HepG2 (cell line): Measurements from ENCODE around the gene KLHL28. TPM values are rescaled to one million over a fixed set of nuclear protein-coding genes. Genes with fewer than 3 reads are reported as not detected.

Experiments used
- ATAC-seq: fragments of 200-7000 bp; cut with Tn5 transposase; 3 replicates; pipeline ENCODE4 v1.9.1; 2020; ENCODE audit warnings: mild to moderate bottlenecking, moderate library complexity
- BruUV-seq: library from RNA; stranded (reverse); fragments of 400-500 nt; replicated peaks from 2 replicates; lab custom pipeline; 2021; lab: Mats Ljungman, UMichigan
- CTCF ChIA-PET: fragments of 300-600 bp; formaldehyde crosslinking; extraction: SDS; loops from one replicate; lab custom pipeline; 2021; ENCODE audit warnings: low total read pairs, inconsistent platforms, low intra/inter-chr PET ratio; lab: Yijun Ruan, JAX
- POLR2A ChIA-PET: fragments of 350-600 bp; sonication (Branson Sonifier 250); formaldehyde crosslinking; loops from one replicate; lab custom pipeline; 2020; ENCODE audit warnings: antibody characterized with exemption, inconsistent platforms; lab: Yijun Ruan, JAX
- DNase-seq: peaks from one replicate; pipeline ENCODE4 v3.0.0-alpha.2; 2015; ENCODE audit warnings: low spot score
- FAIRE-seq: peaks from 3 replicates; lab custom pipeline; 2011; peaks lifted over from hg19 to GRCh38; lab: Jason Lieb, UNC
- H2AFZ ChIP-seq: one replicate; pipeline ENCODE4 v1.6.1; 2011; ENCODE audit warnings: low read length, inconsistent platforms
- H3K27ac ChIP-seq: fragments of 300-600 bp; 3 replicates; pipeline ENCODE4 v1.8.0; 2011; ENCODE audit warnings: mixed run types, mild to moderate bottlenecking, mixed read lengths, low read length, inconsistent platforms; ENCODE audit not compliant: insufficient read depth; ENCODE audit errors: extremely low read length
- H3K27me3 ChIP-seq, 2 experiments: fragments of 200-600 bp in 1 of 2; 2 replicates in 1 of 2; 3 replicates in 1 of 2; pipeline versions ENCODE4 v1.6.0 to v1.8.0; 2011; ENCODE audit warnings: low read length in 2 of 2, mild to moderate bottlenecking in 2 of 2, moderate library complexity in 2 of 2, inconsistent platforms in 1 of 2; ENCODE audit not compliant: insufficient read depth in 2 of 2, control insufficient read depth in 1 of 2
- H3K36me3 ChIP-seq, 2 experiments: fragments of 200-600 bp in 1 of 2; replicated peaks in 1 of 2; 2 replicates in 1 of 2; 3 replicates in 1 of 2; pipeline versions ENCODE4 v1.5.1 to v1.8.0; 2011; ENCODE audit warnings: low read length in 2 of 2, inconsistent platforms in 1 of 2; ENCODE audit not compliant: insufficient read depth in 2 of 2, control insufficient read depth in 1 of 2
- H3K4me1 ChIP-seq: 2 replicates; pipeline ENCODE4 v1.5.1; 2012; ENCODE audit warnings: low read length, inconsistent platforms; ENCODE audit not compliant: insufficient read depth
- H3K4me2 ChIP-seq: 2 replicates; pipeline ENCODE4 v1.6.0; 2011; ENCODE audit warnings: low read depth, low read length, inconsistent platforms
- H3K4me3 ChIP-seq, 3 experiments: fragments of 200-600 bp in 1 of 3; sonication (generic), shearing (Covaris generic) in 1 of 3; replicated peaks in 1 of 3; 2 replicates each; pipeline ENCODE4 v1.5.1; 2011 to 2016; ENCODE audit warnings: low read length in 3 of 3, inconsistent platforms in 2 of 3, low read depth in 2 of 3, mild to moderate bottlenecking in 2 of 3, control low read depth in 1 of 3, mixed read lengths in 1 of 3; ENCODE audit not compliant: insufficient read depth in 1 of 3
- H3K79me2 ChIP-seq: one replicate; pipeline ENCODE4 v1.6.1; 2011; ENCODE audit warnings: low read length, inconsistent platforms; ENCODE audit not compliant: insufficient read depth
- H3K9ac ChIP-seq: 2 replicates; pipeline ENCODE4 v1.6.0; 2011; ENCODE audit warnings: mild to moderate bottlenecking, low read depth, low read length, inconsistent platforms; ENCODE audit not compliant: insufficient read depth
- H3K9me3 ChIP-seq: 2 replicates; pipeline ENCODE4 v1.5.1; 2012; ENCODE audit warnings: mild to moderate bottlenecking, low read length
- H4K20me1 ChIP-seq: 2 replicates; pipeline ENCODE4 v1.6.0; 2011; ENCODE audit warnings: inconsistent platforms, mild to moderate bottlenecking, low read length, moderate library complexity; ENCODE audit not compliant: insufficient read depth
- ARID2 ChIP-seq: sonication (generic); formaldehyde crosslinking; IDR thresholded peaks from 2 replicates; pipeline ENCODE4 v1.8.1; 2022; ENCODE audit warnings: mild to moderate bottlenecking, missing genetic modification reagents, borderline replicate concordance
- ARID4A ChIP-seq: sonication (generic); formaldehyde crosslinking; IDR thresholded peaks from 2 replicates; pipeline ENCODE4 v1.5.0; 2020; ENCODE audit warnings: mild to moderate bottlenecking, missing genetic modification reagents, borderline replicate concordance
- DNMT1 ChIP-seq: sonication (generic); formaldehyde crosslinking; IDR thresholded peaks from 2 replicates; pipeline ENCODE4 v1.5.1; 2020; ENCODE audit warnings: mild to moderate bottlenecking, missing genetic modification reagents
- FOXO4 ChIP-seq: sonication (generic); formaldehyde crosslinking; conservative IDR thresholded peaks from 2 replicates; pipeline ENCODE4 v1.8.1; 2023; ENCODE audit warnings: missing genetic modification reagents
- GTF2F1 ChIP-seq: fragments of 150-350 bp; IDR thresholded peaks from 2 replicates; pipeline ENCODE4 v1.6.1; 2014; ENCODE audit warnings: low read length
- KDM2A ChIP-seq: sonication (generic); formaldehyde crosslinking; IDR thresholded peaks from 2 replicates; pipeline ENCODE4 v1.4.0; 2020; ENCODE audit warnings: low read depth, missing genetic modification reagents, borderline replicate concordance
- MBD4 ChIP-seq: IDR thresholded peaks from 2 replicates; pipeline ENCODE4 v1.6.1; 2012; ENCODE audit warnings: low read length, inconsistent platforms, borderline replicate concordance
- MIER3 ChIP-seq: IDR thresholded peaks from 2 replicates; pipeline ENCODE4 v1.6.1; 2016; ENCODE audit warnings: missing compliant biosample characterization, borderline replicate concordance
- POLR2G ChIP-seq: fragments of 200-400 bp; formaldehyde crosslinking; IDR thresholded peaks from 2 replicates; pipeline ENCODE4 v1.6.1; 2018; ENCODE audit warnings: mild to moderate bottlenecking, low read depth, low read length, moderate library complexity
- ZMYM4 ChIP-seq: sonication (generic); formaldehyde crosslinking; IDR thresholded peaks from 2 replicates; pipeline ENCODE4 v1.8.1; 2023; ENCODE audit warnings: mild to moderate bottlenecking, missing genetic modification reagents
- ZNF747 ChIP-seq: sonication (generic); formaldehyde crosslinking; IDR thresholded peaks from 2 replicates; pipeline ENCODE4 v1.8.1; 2023; ENCODE audit warnings: missing genetic modification reagents, mild to moderate bottlenecking, borderline replicate concordance
- WGBS: methylation state at CpG from one replicate; pipeline ENCODE4 v1.1.6; 2017; ENCODE audit warnings: low lambda C conversion rate; 5-methylcytosine and 5-hydroxymethylcytosine counted together
- in situ Hi-C: cut with HindIII; loops from 2 replicates; pipeline ENCODE4 v1.10.0; 2017; ENCODE audit warnings: low pct_unique_long_range_greater_than_20kb; ENCODE audit not compliant: extremely low pct_ligation_motif_present
- intact Hi-C: fragments of 100-400 bp; cut with micrococcal nuclease; formaldehyde crosslinking; loops from one replicate; pipeline ENCODE4 v1.10.0; 2022; ENCODE audit not compliant: unreplicated experiment
- polyA plus RNA-seq, 8 experiments: library from polyadenylated mRNA; depleted of rRNA in 3 of 8; stranded (reverse) in 7 of 8; unstranded in 1 of 8; fragments of >200 nt; fragmentation: Illumina TruSeq in 4 of 8; extraction: Trizol in 4 of 8; gene quantifications; 2 replicates each; pipeline versions ENCODE4 v1.2.1 to v1.2.3, GENCODE V29; 2011 to 2016; ENCODE audit warnings: low read depth in 4 of 8, missing spikeins in 1 of 8, mixed read lengths in 1 of 8; ENCODE audit not compliant: insufficient read depth in 1 of 8
- total RNA-seq, 5 experiments: library from RNA; depleted of rRNA; stranded (reverse); fragments of >200 nt; fragmentation: Illumina TruSeq; extraction: Trizol; gene quantifications; 2 replicates each; pipeline ENCODE4 v1.2.3, GENCODE V29; 2016; ENCODE audit warnings: low read depth in 1 of 5

Gene KLHL28
- total and polyA plus RNA-seq, 2 of the 13 experiments (the other 11 are each of a cell fraction or from before 2014, with no cell fraction given), result 3.4 to 6.6 TPM

GRCh38 chr14:44898551-44898950, 63.2 kb downstream of the KLHL28 start:
- BruUV-seq, result no TSS peak
- no peak overlapping the region for H2AFZ ChIP-seq

GRCh38 chr14:44897845-44898151, 63.9 kb downstream of the KLHL28 start:
- Histone ChIP-seq H3K4me1 (peaks cover 32% of the 10 kb centered on the region), H3K9me3 (no peaks in the 10 kb centered on the region), H2AFZ (no peak overlapping the region), H3K79me2 (peaks cover 9% of the 10 kb centered on the region), H3K9ac (peak overlapping the region; percentile 88), H3K4me3 (peak overlapping the region; percentile 83 to 87 (median 87)), H3K27ac (peak overlapping the region; percentile 98), H4K20me1 (no peaks in the 10 kb centered on the region), H3K27me3 (no peaks in the 10 kb centered on the region), H3K36me3 (no peaks in the 10 kb centered on the region; a peak in 1 of 5 replicates), H3K4me2 (peak overlapping the region; percentile 79)
- intact Hi-C loops (loop anchor here (1.0 kb wide), 3 partner anchors 65 to 356 kb away; partner anchors contain the start of genes FKBP3, MIS18BP1 and TOGARAM1), in situ Hi-C loops (no loop called here)
- DNase-seq, result no peak
- FAIRE-seq, result no peak
- ATAC-seq, result no peak
- BruUV-seq, result no TSS peak
- ChIA-PET POLR2A (interaction anchor here (1.5 to 3.3 kb wide), 5 partner anchors 15 to 356 kb away, joined by 3 to 54 read pairs (median 14); partner anchors contain the start of genes FANCM, FKBP3, KLHL28 and MIS18BP1), CTCF (no interaction called here)
- 1% methylated on average over 5 of the region's 13 CpGs for WGBS
- TF ChIP-seq FOXO4 (0 out of 2 replicates have a peak, but pooled peaks have one; percentile 65), MIER3 (no peak), GTF2F1 (no peak), KDM2A (CRISPR knock-in tag) (0 out of 2 replicates have a peak, but pooled peaks have one; percentile 57), ARID4A (CRISPR knock-in tag) (peak; percentile 68; the same call in 1 of the 2 replicates), MBD4 (no peak), DNMT1 (CRISPR knock-in tag) (peak; percentile 11; the same call in 1 of the 2 replicates), POLR2G (peak; percentile 32; the same call in 1 of the 2 replicates), ZMYM4 (CRISPR knock-in tag) (0 out of 2 replicates have a peak, but pooled peaks have one; percentile 36)

More at GRCh38 chr14:44898551-44898950, 63.2 kb downstream of the KLHL28 start:
- Histone ChIP-seq H4K20me1 (no peaks in the 10 kb centered on the region), H3K9ac (peak overlapping the region; percentile 88), H3K79me2 (peaks cover 9% of the 10 kb centered on the region), H3K27me3 (no peaks in the 10 kb centered on the region), H3K4me1 (peaks cover 32% of the 10 kb centered on the region), H3K4me3 (peak overlapping the region; percentile 83 to 87 (median 87); a peak in 5 of 6 replicates), H3K4me2 (peak overlapping the region; percentile 79), H3K36me3 (no peaks in the 10 kb centered on the region; a peak in 1 of 5 replicates), H3K9me3 (no peaks in the 10 kb centered on the region), H3K27ac (peak overlapping the region; percentile 98)
- in situ Hi-C loops, result no loop called here
- intact Hi-C loops, result no loop called here
- no peak for TF ChIP-seq ZNF747 (CRISPR knock-in tag)
- TF ChIP-seq ARID2, result peak; percentile 54; the same call in 1 of the 2 replicates
- 50% methylated on average over 6 of the region's 6 CpGs for WGBS
- DNase-seq (no peak), FAIRE-seq (no peak), ATAC-seq (no peak)
- POLR2A ChIA-PET, result interaction anchor here (2.1 to 3.3 kb wide), 2 partner anchors 15 to 63 kb away, joined by 14 to 54 read pairs; partner anchors contain the start of genes KLHL28 and TOGARAM1
- CTCF ChIA-PET, result no interaction called here
